ENCODE measurements around the gene ZBED4. TPM values are rescaled to one million over a fixed set of nuclear protein-coding genes. Genes with fewer than 3 reads are reported as not detected.

Gene ZBED4
- total and polyA plus RNA-seq, 4 donors: 2.1 to 10.3 (median 4.8) TPM

DNA sequence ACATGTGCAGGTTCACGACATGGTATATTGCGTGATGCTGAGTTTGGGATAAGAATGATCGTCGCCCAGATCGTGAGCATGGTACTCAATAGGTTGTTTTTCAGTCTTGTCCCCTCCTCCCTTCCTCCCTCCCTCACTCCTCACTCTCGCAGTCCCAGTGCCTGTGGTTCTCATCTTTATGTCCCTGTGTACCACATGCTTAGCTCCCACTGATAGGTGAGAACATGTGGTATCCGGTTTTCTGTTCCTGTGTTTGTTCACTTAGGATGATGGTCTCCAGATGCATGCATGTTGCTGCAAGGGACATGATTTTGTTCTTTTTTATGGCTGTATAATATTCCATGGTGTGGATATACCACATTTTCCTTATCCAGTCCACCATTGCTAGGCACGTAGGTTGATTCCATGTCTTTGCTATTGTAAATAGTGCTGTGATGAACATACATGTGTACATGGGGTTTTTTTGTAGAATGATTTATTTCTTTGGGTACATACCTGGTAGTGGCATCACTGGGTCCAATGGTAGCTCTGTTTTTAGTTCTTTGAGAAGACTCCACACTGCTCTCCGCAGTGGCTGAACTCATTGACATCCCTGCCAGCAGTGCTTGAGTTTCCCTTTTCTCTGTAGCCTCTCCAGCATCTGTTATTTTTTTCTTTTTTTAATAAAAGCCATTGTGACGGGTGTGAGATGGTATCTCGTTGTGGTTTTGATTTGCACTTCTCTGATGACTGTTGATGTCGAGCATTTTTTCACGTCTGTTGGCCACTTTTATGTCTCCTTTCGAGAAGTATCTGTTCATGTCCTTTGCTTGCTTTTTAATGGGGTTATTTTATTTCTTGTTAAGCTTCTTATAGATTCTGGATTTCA lies 16.4 kb downstream of the ZBED4 start (continued):
- TF ChIP-seq, protein P1, sequence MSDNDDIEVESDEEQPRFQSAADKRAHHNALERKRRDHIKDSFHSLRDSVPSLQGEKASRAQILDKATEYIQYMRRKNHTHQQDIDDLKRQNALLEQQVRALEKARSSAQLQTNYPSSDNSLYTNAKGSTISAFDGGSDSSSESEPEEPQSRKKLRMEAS (IDR thresholded peaks at IDR 0.05): no peak

DNA sequence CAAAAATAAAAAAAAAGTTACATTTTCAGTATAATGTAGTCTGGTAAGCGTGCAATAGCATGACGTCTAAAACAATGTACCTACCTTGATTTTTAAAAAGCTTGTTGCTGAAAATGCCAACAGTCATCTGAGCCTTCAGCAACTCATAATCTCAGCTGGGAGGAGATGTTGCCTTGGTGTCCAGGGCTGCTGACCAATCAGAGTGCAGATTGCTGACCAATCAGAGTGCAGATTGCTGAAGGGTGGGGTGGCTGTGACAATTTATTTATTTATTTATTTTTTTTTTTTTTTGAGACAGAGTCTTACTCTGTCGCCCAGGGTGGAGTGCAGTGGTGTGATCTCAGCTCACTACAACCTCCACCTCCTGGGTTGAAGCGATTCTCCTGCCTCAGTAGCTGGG lies 17.8 kb downstream of the ZBED4 start:
- 96% methylated on average over 4 of the region's 4 CpGs for WGBS
- Histone ChIP-seq H3K27ac (ENCODE audit: low read depth in 1 of 2, low read length in 2 of 2) (no peak overlapping the region), H3K4me3 (ENCODE audit: low read depth in 1 of 3, low read length in 3 of 3) (no peak overlapping the region), H3K9me3 (ENCODE audit: control insufficient read depth in 4 of 4, low read length in 3 of 4) (peaks cover 0 to 11% (median 2%) of the 10 kb centered on the region in 4 donors), H3K36me3 (ENCODE audit: control insufficient read depth in 4 of 4, insufficient read depth in 3 of 4, low read depth in 1 of 4, low read length in 3 of 4) (no peaks in the 10 kb centered on the region), H3K27me3 (ENCODE audit: control insufficient read depth in 4 of 4, insufficient read depth in 4 of 4, low read length in 3 of 4) (no peaks in the 10 kb centered on the region), H3K4me1 (ENCODE audit: control insufficient read depth in 4 of 4, insufficient read depth in 4 of 4, low read length in 3 of 4) (peaks cover 0 to 3% (median 0%) of the 10 kb centered on the region in 4 donors), H3K9ac (ENCODE audit: low read depth in 1 of 2, low read length in 2 of 2) (no peak overlapping the region)
- TF ChIP-seq FOXA2 (IDR thresholded peaks at IDR 0.05): no peak
- TF ChIP-seq, protein P2, sequence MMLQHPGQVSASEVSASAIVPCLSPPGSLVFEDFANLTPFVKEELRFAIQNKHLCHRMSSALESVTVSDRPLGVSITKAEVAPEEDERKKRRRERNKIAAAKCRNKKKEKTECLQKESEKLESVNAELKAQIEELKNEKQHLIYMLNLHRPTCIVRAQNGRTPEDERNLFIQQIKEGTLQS (IDR thresholded peaks at IDR 0.05): no peak
- no peak for TF ChIP-seq GABPA (IDR thresholded peaks at IDR 0.05 in 1 of 2, conservative IDR thresholded peaks at IDR 0.05 in 1 of 2)
- no peak for TF ChIP-seq EGR1 (IDR thresholded peaks at IDR 0.05; ENCODE audit: low read depth in 2 of 2)
- TF ChIP-seq, protein P3, sequence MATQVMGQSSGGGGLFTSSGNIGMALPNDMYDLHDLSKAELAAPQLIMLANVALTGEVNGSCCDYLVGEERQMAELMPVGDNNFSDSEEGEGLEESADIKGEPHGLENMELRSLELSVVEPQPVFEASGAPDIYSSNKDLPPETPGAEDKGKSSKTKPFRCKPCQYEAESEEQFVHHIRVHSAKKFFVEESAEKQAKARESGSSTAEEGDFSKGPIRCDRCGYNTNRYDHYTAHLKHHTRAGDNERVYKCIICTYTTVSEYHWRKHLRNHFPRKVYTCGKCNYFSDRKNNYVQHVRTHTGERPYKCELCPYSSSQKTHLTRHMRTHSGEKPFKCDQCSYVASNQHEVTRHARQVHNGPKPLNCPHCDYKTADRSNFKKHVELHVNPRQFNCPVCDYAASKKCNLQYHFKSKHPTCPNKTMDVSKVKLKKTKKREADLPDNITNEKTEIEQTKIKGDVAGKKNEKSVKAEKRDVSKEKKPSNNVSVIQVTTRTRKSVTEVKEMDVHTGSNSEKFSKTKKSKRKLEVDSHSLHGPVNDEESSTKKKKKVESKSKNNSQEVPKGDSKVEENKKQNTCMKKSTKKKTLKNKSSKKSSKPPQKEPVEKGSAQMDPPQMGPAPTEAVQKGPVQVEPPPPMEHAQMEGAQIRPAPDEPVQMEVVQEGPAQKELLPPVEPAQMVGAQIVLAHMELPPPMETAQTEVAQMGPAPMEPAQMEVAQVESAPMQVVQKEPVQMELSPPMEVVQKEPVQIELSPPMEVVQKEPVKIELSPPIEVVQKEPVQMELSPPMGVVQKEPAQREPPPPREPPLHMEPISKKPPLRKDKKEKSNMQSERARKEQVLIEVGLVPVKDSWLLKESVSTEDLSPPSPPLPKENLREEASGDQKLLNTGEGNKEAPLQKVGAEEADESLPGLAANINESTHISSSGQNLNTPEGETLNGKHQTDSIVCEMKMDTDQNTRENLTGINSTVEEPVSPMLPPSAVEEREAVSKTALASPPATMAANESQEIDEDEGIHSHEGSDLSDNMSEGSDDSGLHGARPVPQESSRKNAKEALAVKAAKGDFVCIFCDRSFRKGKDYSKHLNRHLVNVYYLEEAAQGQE (IDR thresholded peaks at IDR 0.05): no peak
- TF ChIP-seq, protein P1 (IDR thresholded peaks at IDR 0.05): no peak
- no peak for TF ChIP-seq SP1 (IDR thresholded peaks at IDR 0.05)
- TF ChIP-seq YY1 (IDR thresholded peaks at IDR 0.05): no peak
- TF ChIP-seq, protein P4, sequence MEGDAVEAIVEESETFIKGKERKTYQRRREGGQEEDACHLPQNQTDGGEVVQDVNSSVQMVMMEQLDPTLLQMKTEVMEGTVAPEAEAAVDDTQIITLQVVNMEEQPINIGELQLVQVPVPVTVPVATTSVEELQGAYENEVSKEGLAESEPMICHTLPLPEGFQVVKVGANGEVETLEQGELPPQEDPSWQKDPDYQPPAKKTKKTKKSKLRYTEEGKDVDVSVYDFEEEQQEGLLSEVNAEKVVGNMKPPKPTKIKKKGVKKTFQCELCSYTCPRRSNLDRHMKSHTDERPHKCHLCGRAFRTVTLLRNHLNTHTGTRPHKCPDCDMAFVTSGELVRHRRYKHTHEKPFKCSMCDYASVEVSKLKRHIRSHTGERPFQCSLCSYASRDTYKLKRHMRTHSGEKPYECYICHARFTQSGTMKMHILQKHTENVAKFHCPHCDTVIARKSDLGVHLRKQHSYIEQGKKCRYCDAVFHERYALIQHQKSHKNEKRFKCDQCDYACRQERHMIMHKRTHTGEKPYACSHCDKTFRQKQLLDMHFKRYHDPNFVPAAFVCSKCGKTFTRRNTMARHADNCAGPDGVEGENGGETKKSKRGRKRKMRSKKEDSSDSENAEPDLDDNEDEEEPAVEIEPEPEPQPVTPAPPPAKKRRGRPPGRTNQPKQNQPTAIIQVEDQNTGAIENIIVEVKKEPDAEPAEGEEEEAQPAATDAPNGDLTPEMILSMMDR (IDR thresholded peaks at IDR 0.05; ENCODE audit: low read depth, low read length, missing input control): no peak
- no peak for TF ChIP-seq RAD21 (IDR thresholded peaks at IDR 0.05)
- no peak for TF ChIP-seq FOXA1 (IDR thresholded peaks at IDR 0.05)
- DNase-seq (ENCODE audit: low spot score): no peak

DNA sequence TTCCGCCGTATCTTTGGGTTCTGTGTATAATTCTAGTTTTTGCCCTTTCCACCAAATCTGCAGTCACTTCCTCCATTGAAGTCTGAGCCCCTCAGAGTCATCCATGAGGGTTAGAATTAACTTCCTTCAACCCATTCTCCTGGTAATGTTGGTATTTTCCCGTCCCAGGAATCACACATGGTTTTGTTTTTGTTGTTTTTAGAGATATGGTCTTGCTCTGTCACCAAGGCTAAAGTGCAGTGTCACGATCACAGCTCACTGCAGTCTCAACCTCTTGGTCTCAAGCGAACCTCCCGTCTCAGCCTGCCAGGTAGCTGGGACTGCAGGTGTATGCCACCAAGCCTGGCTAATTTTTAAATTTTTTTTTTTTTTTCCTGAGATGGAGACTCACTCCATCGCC lies 18.7 kb downstream of the ZBED4 start:
- no peak for DNase-seq (ENCODE audit: low spot score)
- WGBS: 94% methylated on average over 7 of the region's 7 CpGs
- Histone ChIP-seq H3K4me1 (ENCODE audit: control insufficient read depth in 4 of 4, insufficient read depth in 4 of 4, low read length in 3 of 4) (peaks cover 0 to 3% (median 0%) of the 10 kb centered on the region in 4 donors), H3K9me3 (ENCODE audit: control insufficient read depth in 4 of 4, low read length in 3 of 4) (peaks cover 0 to 6% (median 0%) of the 10 kb centered on the region in 4 donors), H3K9ac (ENCODE audit: low read depth in 1 of 2, low read length in 2 of 2) (no peak overlapping the region), H3K4me3 (ENCODE audit: low read depth in 1 of 3, low read length in 3 of 3) (no peak overlapping the region), H3K27ac (ENCODE audit: low read depth in 1 of 2, low read length in 2 of 2) (no peak overlapping the region), H3K36me3 (ENCODE audit: control insufficient read depth in 4 of 4, insufficient read depth in 3 of 4, low read depth in 1 of 4, low read length in 3 of 4) (no peaks in the 10 kb centered on the region), H3K27me3 (ENCODE audit: control insufficient read depth in 4 of 4, insufficient read depth in 4 of 4, low read length in 3 of 4) (no peaks in the 10 kb centered on the region)
- TF ChIP-seq, protein P3 (IDR thresholded peaks at IDR 0.05): no peak
- TF ChIP-seq RAD21 (IDR thresholded peaks at IDR 0.05): no peak
- no peak for TF ChIP-seq JUND (IDR thresholded peaks at IDR 0.05)
- TF ChIP-seq, protein P1 (IDR thresholded peaks at IDR 0.05): no peak
- TF ChIP-seq, protein P2 (IDR thresholded peaks at IDR 0.05): no peak
- TF ChIP-seq HNF4G (IDR thresholded peaks at IDR 0.05): no peak
- TF ChIP-seq SP1 (IDR thresholded peaks at IDR 0.05): no peak
- no peak for TF ChIP-seq FOXA2 (IDR thresholded peaks at IDR 0.05)
- no peak for TF ChIP-seq GABPA (IDR thresholded peaks at IDR 0.05 in 1 of 2, conservative IDR thresholded peaks at IDR 0.05 in 1 of 2)
- TF ChIP-seq FOXA1 (IDR thresholded peaks at IDR 0.05): no peak
- no peak for TF ChIP-seq YY1 (IDR thresholded peaks at IDR 0.05)
- TF ChIP-seq HNF4A (conservative IDR thresholded peaks at IDR 0.05): no peak
